Kidney (tissue), 2 donors: ENCODE measurements around the gene POLR3A. TPM values are rescaled to one million over a fixed set of nuclear protein-coding genes. Genes with fewer than 3 reads are reported as not detected.

ENCODE experiments used
- polyA plus RNA-seq: library from polyadenylated mRNA; stranded (reverse); fragments of 350-450 nt; fragmentation: Illumina TruSeq; extraction: RNeasy Lipid Tissue Mini Kit (QIAGEN cat#74804); gene quantifications from one replicate; pipeline ENCODE4 v1.2.3, GENCODE V29; 2014; ENCODE audit warnings: low read depth, low replicate concordance; ENCODE audit not compliant: insufficient read depth
- total RNA-seq: library from RNA; stranded (reverse); fragmentation: NEBNext Ultra II Directional; extraction: Animal tissue kit (Norgen Biotek cat#: 25700); gene quantifications from one replicate; pipeline ENCODE4 v1.2.1, GENCODE V29; 2021
- donor health status: DM: yes; HTN: yes; CAD: no.

The POLR3A gene
- total and polyA plus RNA-seq, 2 donors from 2014 or later, result 4.9 to 13.3 TPM

Other genes starting within 250 kb of the POLR3A start
- gene DLG5, start 102.8 kb downstream of the POLR3A start, total RNA-seq, result 30.0 TPM
- gene DLG5, start 102.8 kb downstream of the POLR3A start, polyA plus RNA-seq, result 5.4 TPM
- 1,088 TPM for gene RPS24, start 4.3 kb upstream of the POLR3A start, total RNA-seq
- 3,199 TPM for gene RPS24, start 4.3 kb upstream of the POLR3A start, polyA plus RNA-seq